BLaER1 (cell line): Measurements from ENCODE around the gene TIAM2.

Source experiments
- H3K27ac ChIP-seq: shearing (Covaris generic); formaldehyde crosslinking; 2 replicates; pipeline ENCODE4 v1.8.1; 2022
- H3K27me3 ChIP-seq: shearing (Covaris generic); formaldehyde crosslinking; 2 replicates; pipeline ENCODE4 v1.8.1; 2022
- H3K36me3 ChIP-seq: shearing (Covaris generic); formaldehyde crosslinking; 2 replicates; pipeline ENCODE4 v1.8.1; 2022
- H3K4me1 ChIP-seq: shearing (Covaris generic); formaldehyde crosslinking; 2 replicates; pipeline ENCODE4 v1.8.1; 2022
- H3K4me2 ChIP-seq: shearing (Covaris generic); formaldehyde crosslinking; 2 replicates; pipeline ENCODE4 v1.8.1; 2022
- H3K4me3 ChIP-seq: shearing (Covaris generic); formaldehyde crosslinking; 2 replicates; pipeline ENCODE4 v1.8.1; 2022
- H3K9ac ChIP-seq: shearing (Covaris generic); formaldehyde crosslinking; 2 replicates; pipeline ENCODE4 v1.8.1; 2022
- H3K9me3 ChIP-seq: shearing (Covaris generic); formaldehyde crosslinking; 2 replicates; pipeline ENCODE4 v1.8.1; 2022
- H4K20me1 ChIP-seq: shearing (Covaris generic); formaldehyde crosslinking; 2 replicates; pipeline ENCODE4 v1.8.1; 2022
- Cebpa-rat ChIP-seq: shearing (Covaris generic); IDR thresholded peaks from 2 replicates; pipeline ENCODE4 v1.8.1; 2022

TIAM2 gene

GRCh38 chr6:155038104-155038503, 43.0 kb downstream of the TIAM2 start:
- H3K4me1 ChIP-seq = no peaks in the 10 kb centered on the region
- no peak overlapping the region for H3K4me3 ChIP-seq
- no peak for TF ChIP-seq Cebpa-rat
- no peaks in the 10 kb centered on the region for H3K9me3 ChIP-seq
- H3K9ac ChIP-seq = no peak overlapping the region
- no peak overlapping the region for H3K27ac ChIP-seq
- H3K4me2 ChIP-seq = no peak overlapping the region
- H3K36me3 ChIP-seq = no peaks in the 10 kb centered on the region
- no peaks in the 10 kb centered on the region for H3K27me3 ChIP-seq
- H4K20me1 ChIP-seq = no peaks in the 10 kb centered on the region

- TF ChIP-seq Cebpa-rat = no peak
- no peak overlapping the region for H3K27ac ChIP-seq
These were observed 43.4 kb downstream of the TIAM2 start for GRCh38 chr6:155038527-155038926.

GRCh38 chr6:155039618-155040017, 44.5 kb downstream of the TIAM2 start:
- no peak overlapping the region for H3K4me2 ChIP-seq
- no peaks in the 10 kb centered on the region for H3K9me3 ChIP-seq
- no peak overlapping the region for H3K9ac ChIP-seq
- H3K4me3 ChIP-seq = no peak overlapping the region
- no peaks in the 10 kb centered on the region for H3K27me3 ChIP-seq
- no peak for TF ChIP-seq Cebpa-rat
- H4K20me1 ChIP-seq = no peaks in the 10 kb centered on the region
- no peak overlapping the region for H3K27ac ChIP-seq
- H3K4me1 ChIP-seq = no peaks in the 10 kb centered on the region
- no peaks in the 10 kb centered on the region for H3K36me3 ChIP-seq

More at GRCh38 chr6:155038527-155038926, 43.4 kb downstream of the TIAM2 start:
- H3K4me3 ChIP-seq = no peak overlapping the region
- no peak overlapping the region for H3K9ac ChIP-seq
- H3K4me1 ChIP-seq = no peaks in the 10 kb centered on the region
- H4K20me1 ChIP-seq = no peaks in the 10 kb centered on the region
- H3K9me3 ChIP-seq = no peaks in the 10 kb centered on the region
- H3K4me2 ChIP-seq = no peak overlapping the region
- H3K36me3 ChIP-seq = no peaks in the 10 kb centered on the region
- H3K27me3 ChIP-seq = no peaks in the 10 kb centered on the region

- Histone ChIP-seq H4K20me1 (no peaks in the 10 kb centered on the region), H3K27ac (no peak overlapping the region), H3K4me3 (no peak overlapping the region), H3K4me1 (no peaks in the 10 kb centered on the region), H3K36me3 (no peaks in the 10 kb centered on the region), H3K4me2 (no peak overlapping the region), H3K9me3 (no peaks in the 10 kb centered on the region), H3K27me3 (no peaks in the 10 kb centered on the region), H3K9ac (no peak overlapping the region)
- TF ChIP-seq Cebpa-rat = no peak
These were observed 45.0 kb downstream of the TIAM2 start for GRCh38 chr6:155040154-155040553.

- H3K36me3 ChIP-seq = no peaks in the 10 kb centered on the region
- no peaks in the 10 kb centered on the region for H3K9me3 ChIP-seq
- H3K27ac ChIP-seq = no peak overlapping the region
- no peaks in the 10 kb centered on the region for H3K27me3 ChIP-seq
- H3K4me2 ChIP-seq = no peak overlapping the region
- H3K4me1 ChIP-seq = no peaks in the 10 kb centered on the region
- no peaks in the 10 kb centered on the region for H4K20me1 ChIP-seq
- no peak overlapping the region for H3K9ac ChIP-seq
- no peak overlapping the region for H3K4me3 ChIP-seq
- no peak for TF ChIP-seq Cebpa-rat
These were observed 46.0 kb downstream of the TIAM2 start for GRCh38 chr6:155040901-155041650.

- Histone ChIP-seq H3K36me3 (no peaks in the 10 kb centered on the region), H3K4me2 (no peak overlapping the region), H3K9me3 (no peaks in the 10 kb centered on the region), H3K4me1 (no peaks in the 10 kb centered on the region), H3K9ac (no peak overlapping the region), H3K4me3 (no peak overlapping the region), H4K20me1 (no peaks in the 10 kb centered on the region), H3K27ac (no peak overlapping the region), H3K27me3 (no peaks in the 10 kb centered on the region)
- no peak for TF ChIP-seq Cebpa-rat
These were observed 46.7 kb downstream of the TIAM2 start for GRCh38 chr6:155041741-155042279.

- Histone ChIP-seq H3K27me3 (no peaks in the 10 kb centered on the region), H3K9ac (no peak overlapping the region)
These were observed 47.9 kb downstream of the TIAM2 start for GRCh38 chr6:155042983-155043382.

GRCh38 chr6:155045561-155046404, 50.7 kb downstream of the TIAM2 start:
- H3K27me3 ChIP-seq = no peaks in the 10 kb centered on the region
- H3K4me1 ChIP-seq = peaks cover 6% of the 10 kb centered on the region
- TF ChIP-seq Cebpa-rat = no peak
- no peak overlapping the region for H3K4me2 ChIP-seq
- H4K20me1 ChIP-seq = no peaks in the 10 kb centered on the region
- no peak overlapping the region for H3K9ac ChIP-seq
- no peak overlapping the region for H3K4me3 ChIP-seq
- H3K9me3 ChIP-seq = no peaks in the 10 kb centered on the region
- no peaks in the 10 kb centered on the region for H3K36me3 ChIP-seq
- no peak overlapping the region for H3K27ac ChIP-seq

More at GRCh38 chr6:155042983-155043382, 47.9 kb downstream of the TIAM2 start:
- no peak overlapping the region for H3K4me3 ChIP-seq
- H4K20me1 ChIP-seq = no peaks in the 10 kb centered on the region
- H3K4me2 ChIP-seq = no peak overlapping the region
- H3K36me3 ChIP-seq = no peaks in the 10 kb centered on the region
- H3K27ac ChIP-seq = no peak overlapping the region
- H3K4me1 ChIP-seq = no peaks in the 10 kb centered on the region
- TF ChIP-seq Cebpa-rat = no peak
- no peaks in the 10 kb centered on the region for H3K9me3 ChIP-seq

- TF ChIP-seq Cebpa-rat = no peak
These were observed 52.4 kb downstream of the TIAM2 start for GRCh38 chr6:155047523-155047922.

GRCh38 chr6:155050311-155050710, 55.2 kb downstream of the TIAM2 start:
- H3K4me2 ChIP-seq = no peak overlapping the region
- TF ChIP-seq Cebpa-rat = no peak
- no peak overlapping the region for H3K4me3 ChIP-seq
- no peaks in the 10 kb centered on the region for H4K20me1 ChIP-seq
- no peaks in the 10 kb centered on the region for H3K36me3 ChIP-seq
- no peak overlapping the region for H3K27ac ChIP-seq
- no peaks in the 10 kb centered on the region for H3K9me3 ChIP-seq
- H3K27me3 ChIP-seq = no peaks in the 10 kb centered on the region
- H3K4me1 ChIP-seq = peaks cover 6% of the 10 kb centered on the region
- H3K9ac ChIP-seq = no peak overlapping the region

More at GRCh38 chr6:155047523-155047922, 52.4 kb downstream of the TIAM2 start:
- H4K20me1 ChIP-seq = no peaks in the 10 kb centered on the region
- H3K36me3 ChIP-seq = no peaks in the 10 kb centered on the region
- H3K4me3 ChIP-seq = no peak overlapping the region
- peaks cover 6% of the 10 kb centered on the region for H3K4me1 ChIP-seq
- H3K9ac ChIP-seq = no peak overlapping the region
- no peaks in the 10 kb centered on the region for H3K9me3 ChIP-seq
- H3K27ac ChIP-seq = no peak overlapping the region
- H3K27me3 ChIP-seq = no peaks in the 10 kb centered on the region
- no peak overlapping the region for H3K4me2 ChIP-seq
